ENCODE data around the gene ASB8. TPM values are rescaled to one million over a fixed set of nuclear protein-coding genes. Genes with fewer than 3 reads are reported as not detected.
A peak's percentile ranks its signal among the peaks of the same experiment; 100 is the strongest.

Gene ASB8
- total RNA-seq, 4 donors from 2014 or later = 32.1 to 40.9 (median 36.2) TPM

GRCh38 chr12:48192861-48193260, 35.5 kb upstream of the ASB8 start:
- peak; percentile 34 for DNase-seq (ENCODE audit: extremely low spot score)
- Histone ChIP-seq H3K27me3 (peaks cover 0 to 7% (median 0%) of the 10 kb centered on the region in 4 donors), H3K9me3 (no peaks in the 10 kb centered on the region), H3K36me3 (no peaks in the 10 kb centered on the region), H3K4me3 (no peak overlapping the region), H3K4me1 (peaks cover 6 to 9% (median 8%) of the 10 kb centered on the region in 4 donors), H3K27ac (replicated peaks in 1 of 4) (no peak overlapping the region)
- no peak for TF ChIP-seq EP300 (IDR thresholded peaks at IDR 0.05)
- intact Hi-C loops (cut with DNase I) = no loop called here
- WGBS = 71% methylated on average over 1 of the region's 1 CpG

GRCh38 chr12:48191096-48191495, 33.8 kb upstream of the ASB8 start:
- intact Hi-C loops (cut with DNase I) = no loop called here

DNA sequence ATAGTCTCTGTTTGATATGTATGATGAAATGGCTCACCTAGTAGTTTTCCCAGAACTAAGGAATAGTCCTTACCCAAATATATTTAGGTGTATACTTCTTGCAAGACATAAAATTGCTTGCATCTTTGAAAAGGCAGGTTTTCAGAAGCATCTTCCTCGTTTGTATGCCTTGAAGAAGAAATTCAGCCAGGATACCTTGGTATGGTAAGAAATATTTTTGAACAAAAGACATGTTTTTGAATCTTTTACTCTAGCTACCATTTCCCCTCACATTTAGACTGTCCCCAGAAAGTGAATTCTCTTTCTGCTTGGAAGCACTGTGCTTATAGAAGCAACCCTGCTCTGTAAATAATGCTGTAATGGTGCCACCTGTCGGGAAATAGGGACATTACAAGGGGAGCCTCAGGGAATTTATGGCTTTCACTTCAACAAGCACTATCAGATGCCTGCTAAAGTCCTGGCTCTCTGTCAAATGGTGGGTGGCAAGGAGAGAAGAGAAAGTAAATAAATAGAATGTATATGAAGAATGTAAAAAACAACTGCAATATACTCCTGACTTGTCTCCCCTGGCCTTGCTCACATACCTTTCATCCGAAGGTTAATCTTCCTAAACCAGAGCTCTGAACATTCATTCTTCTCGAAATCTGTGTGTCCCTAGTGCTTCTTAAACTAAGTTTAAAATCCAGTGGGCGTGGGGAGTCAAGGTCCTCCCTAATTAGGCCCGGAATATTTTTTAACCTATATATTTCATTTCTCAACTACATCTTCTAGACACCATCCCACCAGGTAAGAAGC, 32.2 kb upstream of the ASB8 start:
- Histone ChIP-seq H3K36me3 (no peaks in the 10 kb centered on the region), H3K4me1 (peaks cover 3 to 5% (median 4%) of the 10 kb centered on the region in 4 donors), H3K27me3 (peaks cover 0 to 26% (median 4%) of the 10 kb centered on the region in 4 donors), H3K9me3 (no peaks in the 10 kb centered on the region), H3K4me3 (no peak overlapping the region), H3K27ac (replicated peaks in 1 of 4) (no peak overlapping the region)
- TF ChIP-seq CTCF (IDR thresholded peaks at IDR 0.05) = peak; percentile 76 to 95 (median 80)
- TF ChIP-seq POLR2A (IDR thresholded peaks at IDR 0.05; ENCODE audit: low read depth) = no peak
- TF ChIP-seq EP300 (IDR thresholded peaks at IDR 0.05) = no peak
- no peak for TF ChIP-seq POLR2AphosphoS5 (IDR thresholded peaks at IDR 0.05)
- intact Hi-C loops (cut with DNase I) = no loop called here
- DNase-seq (ENCODE audit: extremely low spot score) = peak; percentile 92
- 40% methylated on average over 6 of the region's 6 CpGs for WGBS

More at GRCh38 chr12:48191096-48191495, 33.8 kb upstream of the ASB8 start:
- DNase-seq (ENCODE audit: extremely low spot score) = no peak
- TF ChIP-seq CTCF (IDR thresholded peaks at IDR 0.05) (no peak), POLR2AphosphoS5 (IDR thresholded peaks at IDR 0.05) (no peak), POLR2A (IDR thresholded peaks at IDR 0.05; ENCODE audit: low read depth) (no peak), EP300 (IDR thresholded peaks at IDR 0.05) (no peak)
- H3K27ac ChIP-seq (replicated peaks in 1 of 4) = no peak overlapping the region
- H3K4me3 ChIP-seq = no peak overlapping the region
- no peaks in the 10 kb centered on the region for H3K36me3 ChIP-seq
- peaks cover 0 to 10% (median 0%) of the 10 kb centered on the region in 4 donors for H3K27me3 ChIP-seq
- no peaks in the 10 kb centered on the region for H3K4me1 ChIP-seq
- no peaks in the 10 kb centered on the region for H3K9me3 ChIP-seq

GRCh38 chr12:48187916-48188695, 30.8 kb upstream of the ASB8 start:
- WGBS = 88% methylated on average over 10 of the region's 10 CpGs
- TF ChIP-seq CTCF (IDR thresholded peaks at IDR 0.05) = no peak
- no peak for TF ChIP-seq POLR2A (IDR thresholded peaks at IDR 0.05; ENCODE audit: low read depth)
- no peak for TF ChIP-seq EP300 (IDR thresholded peaks at IDR 0.05)
- no peak for TF ChIP-seq POLR2AphosphoS5 (IDR thresholded peaks at IDR 0.05)
- Histone ChIP-seq H3K36me3 (no peaks in the 10 kb centered on the region), H3K9me3 (no peaks in the 10 kb centered on the region), H3K4me1 (peaks cover 15 to 19% (median 18%) of the 10 kb centered on the region in 4 donors), H3K4me3 (no peak overlapping the region), H3K27me3 (peaks cover 0 to 37% (median 17%) of the 10 kb centered on the region in 4 donors), H3K27ac (replicated peaks in 1 of 4) (no peak overlapping the region)
- DNase-seq (ENCODE audit: extremely low spot score) = peak; percentile 72
- intact Hi-C loops (cut with DNase I) = no loop called here

All from esophagus muscularis mucosa (tissue), 4 donors.